HG02938 (cell line): ENCODE results near the gene LCN15.
"Not testable (repeated sequence)": the region's sequence is repeated elsewhere in the genome, so short reads cannot be mapped to it uniquely, and the experiment has no call there.

Experiments
- ATAC-seq: cut with Tn5 transposase; IDR thresholded peaks from one replicate; pipeline ENCODE4 v1.9.1; 2021; ENCODE audit warnings: mild to moderate bottlenecking, moderate library complexity; ENCODE audit not compliant: unreplicated experiment

Gene LCN15

DNA sequence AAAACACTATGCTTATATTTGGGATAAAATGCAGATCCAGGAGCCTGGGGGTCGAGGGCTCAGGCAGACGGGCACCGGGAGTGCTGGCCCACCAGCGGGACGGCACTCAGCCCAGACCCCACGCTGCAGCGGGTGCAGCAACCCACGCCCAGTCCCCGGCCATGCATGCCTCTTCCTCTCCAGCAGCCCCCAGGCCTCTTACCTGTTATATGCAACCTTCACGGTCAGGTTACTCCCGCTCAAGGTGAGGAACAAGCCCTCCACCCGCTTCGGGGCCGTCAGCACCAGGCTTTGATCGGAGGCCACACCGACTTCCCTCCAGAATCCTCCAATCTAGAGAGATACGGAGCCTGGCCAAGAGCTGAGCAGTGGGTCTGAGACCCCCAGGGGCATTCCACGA is 7.5 kb downstream of the LCN15 start:
- ATAC-seq = no peak

DNA sequence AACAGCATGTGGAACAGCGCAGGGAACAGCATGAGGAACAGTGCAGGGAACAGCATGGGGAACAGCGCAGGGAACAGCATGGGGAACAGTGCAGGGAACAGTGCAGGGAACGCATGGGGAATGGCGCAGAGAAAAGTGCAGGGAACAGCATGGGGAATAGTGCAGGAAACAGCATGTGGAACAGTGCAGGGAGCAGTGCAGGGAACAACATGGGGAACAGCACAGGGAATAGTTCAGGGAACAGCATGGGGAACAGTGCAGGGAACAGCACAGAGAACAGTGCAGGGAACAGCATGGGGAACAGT is 8.2 kb downstream of the LCN15 start:
- no peak for ATAC-seq

DNA sequence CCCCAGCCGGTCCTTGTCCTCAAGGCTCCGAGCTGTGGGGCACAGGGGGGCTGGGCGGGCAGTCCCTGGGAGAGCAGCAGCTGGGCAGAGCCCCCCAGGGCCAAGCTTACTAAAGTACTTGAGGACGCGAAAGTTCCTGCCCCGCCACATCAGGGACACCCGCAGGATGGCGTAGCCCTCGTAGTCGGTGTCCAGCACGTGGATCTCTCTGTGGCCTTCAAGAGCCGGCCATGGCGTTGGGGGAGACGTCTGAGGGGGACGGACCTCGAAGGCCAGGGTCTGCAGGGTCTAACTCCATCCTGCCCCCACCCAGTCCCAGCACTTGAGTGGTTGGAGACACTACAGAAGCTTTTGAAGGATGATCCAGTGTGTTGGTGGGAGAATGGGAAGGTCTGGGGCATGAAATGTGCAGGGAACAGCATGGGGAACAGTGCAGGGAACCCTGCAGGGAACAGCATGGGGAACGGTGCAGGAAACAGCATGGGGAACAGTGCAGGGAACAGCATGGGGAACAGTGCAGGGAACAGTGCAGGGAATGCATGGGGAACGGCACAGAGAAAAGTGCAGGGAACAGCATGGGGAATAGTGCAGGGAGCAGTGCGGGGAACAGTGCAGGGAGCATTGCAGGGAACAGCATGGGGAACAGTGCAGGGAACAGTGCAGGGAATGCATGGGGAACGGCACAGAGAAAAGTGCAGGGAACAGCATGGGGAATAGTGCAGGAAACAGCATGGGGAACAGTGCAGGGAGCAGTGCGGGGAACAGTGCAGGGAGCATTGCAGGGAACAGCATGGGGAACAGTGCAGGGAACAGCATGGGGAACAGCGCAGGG is 8.8 kb downstream of the LCN15 start:
- not testable (repeated sequence) for ATAC-seq

DNA sequence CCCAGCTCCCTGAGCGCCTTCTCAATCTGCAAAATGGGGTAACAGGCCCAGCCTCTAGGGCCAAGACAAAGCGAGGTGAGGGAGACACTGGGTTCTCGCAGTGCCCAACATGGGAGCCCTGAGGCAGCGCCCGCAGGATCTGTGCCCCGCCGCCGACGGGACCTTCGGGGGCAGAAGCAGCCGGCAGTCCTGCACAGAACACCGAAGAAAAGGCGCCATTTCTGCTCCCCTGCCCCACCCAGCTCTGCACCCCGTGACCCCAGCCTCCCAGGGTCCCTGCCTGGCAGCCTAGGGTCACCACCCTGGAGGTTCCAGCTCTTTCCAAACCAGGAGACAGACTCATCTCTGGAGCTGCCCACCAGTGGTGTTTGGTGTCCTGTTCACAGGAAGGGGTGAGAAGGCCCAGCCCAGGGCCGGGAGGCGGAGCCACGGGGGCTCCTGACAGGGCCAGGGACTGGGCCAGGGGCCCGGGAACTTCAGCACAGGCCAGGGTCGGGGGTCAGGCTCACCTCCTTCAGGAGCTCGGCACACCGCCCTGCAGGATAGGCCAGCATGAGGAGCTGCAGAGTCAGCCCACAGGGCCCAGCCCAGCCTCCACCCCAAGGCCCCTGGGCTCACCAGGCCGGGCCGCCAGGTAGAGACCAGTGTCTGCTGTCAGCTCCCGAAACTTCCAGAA is 9.6 kb downstream of the LCN15 start:
- no peak for ATAC-seq

DNA sequence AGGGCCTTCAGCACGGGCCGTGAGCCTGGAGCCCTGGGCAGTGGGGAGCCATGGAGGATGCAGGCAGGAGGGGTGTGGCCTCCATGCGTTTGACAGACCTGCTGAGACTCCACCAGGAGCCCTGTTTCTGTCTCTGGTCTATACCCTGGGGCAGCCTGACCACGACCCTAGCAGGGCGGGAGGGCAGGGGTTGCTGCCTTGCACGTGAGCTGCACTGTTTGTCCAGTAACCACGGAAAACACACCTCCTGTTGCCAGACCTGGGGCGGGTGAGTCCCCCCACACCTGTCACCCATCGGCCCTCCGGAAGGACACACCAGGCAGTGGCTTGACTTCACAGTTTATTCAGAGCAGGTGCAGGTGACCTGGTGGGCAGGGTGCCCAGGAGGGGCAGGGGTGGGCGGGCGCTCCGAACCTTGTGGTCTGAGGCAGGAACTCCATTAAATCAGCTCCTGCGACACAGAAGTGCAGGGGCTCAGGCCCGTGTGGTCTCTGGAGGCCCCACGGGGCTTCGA is 10.2 kb downstream of the LCN15 start:
- ATAC-seq = no peak

DNA sequence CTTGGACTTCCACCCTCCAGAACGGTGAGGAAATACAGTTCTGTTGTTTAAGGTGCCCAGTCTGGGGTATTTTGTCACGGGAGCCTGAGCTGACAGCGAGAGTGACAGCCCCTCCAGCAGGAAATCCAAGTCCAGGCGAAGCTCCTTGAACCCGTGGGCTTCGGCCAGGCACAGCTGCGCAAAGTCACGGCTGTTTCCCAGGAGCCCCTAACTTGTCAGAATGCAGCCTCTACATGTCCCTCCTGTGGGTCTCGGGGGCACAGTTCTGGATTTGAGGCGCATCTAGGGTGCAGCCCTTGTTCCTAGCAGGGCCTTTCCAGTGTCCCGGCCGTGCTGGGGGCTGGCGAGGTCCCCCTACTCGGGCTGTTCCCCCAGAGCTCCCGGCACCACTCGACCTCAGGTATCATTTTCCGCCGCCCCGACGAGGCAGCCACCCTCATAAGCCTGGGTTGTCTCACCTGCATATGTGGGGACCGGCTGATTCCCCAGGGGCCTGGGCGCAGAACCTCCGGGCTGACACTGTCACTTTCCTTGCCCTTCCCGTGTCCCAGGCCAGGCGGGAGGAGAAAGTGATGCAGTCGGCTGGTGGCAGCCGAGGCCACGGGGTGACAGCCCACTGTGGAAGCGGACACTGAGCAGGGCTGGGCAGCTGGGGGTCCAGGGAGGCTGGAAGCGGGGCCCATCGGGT is 10.8 kb downstream of the LCN15 start:
- ATAC-seq = no peak

DNA sequence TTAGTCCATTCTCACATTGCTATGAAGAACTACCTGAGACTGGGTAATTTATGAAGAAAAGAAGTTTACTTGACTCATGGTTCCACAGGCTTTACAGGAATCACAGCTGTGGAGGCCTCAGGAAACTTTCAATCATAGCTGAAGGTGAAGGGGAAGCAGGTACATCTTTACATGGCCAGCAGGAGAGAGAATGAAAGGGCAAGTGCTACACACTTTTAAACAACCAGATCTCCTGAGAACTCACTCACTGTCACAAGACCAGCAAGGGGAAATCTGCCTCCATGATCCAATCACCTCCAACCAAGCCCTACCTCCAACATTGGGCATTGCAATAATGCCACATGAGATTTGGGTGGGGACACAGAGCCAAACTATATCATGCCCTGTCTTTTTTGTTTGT is 12.5 kb downstream of the LCN15 start:
- ATAC-seq = no peak

DNA sequence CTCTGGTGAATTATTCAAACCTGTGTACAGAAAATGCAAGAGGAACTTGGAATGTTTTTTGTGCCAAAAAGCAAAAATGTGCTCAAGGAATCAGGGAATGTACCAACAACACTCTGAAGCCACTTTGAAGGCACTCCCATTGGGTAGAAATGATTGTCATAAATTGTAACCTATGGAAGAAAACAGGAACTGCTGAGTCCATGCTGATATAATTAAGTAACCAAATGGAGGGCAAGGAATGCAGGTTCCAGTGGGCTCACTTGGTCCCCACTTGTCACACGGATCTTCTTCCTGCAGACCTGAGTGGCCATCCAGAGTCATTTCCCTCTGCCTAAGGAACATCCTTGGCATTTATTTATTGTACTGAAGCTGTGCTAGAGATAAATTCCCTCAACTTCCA is 13.1 kb downstream of the LCN15 start:
- ATAC-seq = no peak

DNA sequence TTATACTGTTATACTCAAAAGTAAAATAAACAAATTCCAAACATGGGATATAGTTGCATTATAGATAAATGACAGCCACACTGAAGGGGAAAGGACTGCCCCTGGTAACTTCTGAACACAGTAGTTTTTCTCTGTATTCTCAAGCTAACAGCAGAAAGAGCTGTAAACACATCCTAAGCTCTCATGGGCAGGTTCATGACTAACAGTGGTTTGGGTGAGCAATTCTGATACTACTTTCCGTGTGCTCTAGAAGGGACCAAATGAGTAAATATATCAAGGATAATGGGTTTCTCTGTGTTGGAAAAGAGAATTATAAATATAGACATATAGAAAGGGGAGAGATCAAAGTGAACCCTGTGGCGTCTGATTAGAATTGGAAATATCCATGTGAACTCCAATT is 13.8 kb downstream of the LCN15 start:
- no peak for ATAC-seq

DNA sequence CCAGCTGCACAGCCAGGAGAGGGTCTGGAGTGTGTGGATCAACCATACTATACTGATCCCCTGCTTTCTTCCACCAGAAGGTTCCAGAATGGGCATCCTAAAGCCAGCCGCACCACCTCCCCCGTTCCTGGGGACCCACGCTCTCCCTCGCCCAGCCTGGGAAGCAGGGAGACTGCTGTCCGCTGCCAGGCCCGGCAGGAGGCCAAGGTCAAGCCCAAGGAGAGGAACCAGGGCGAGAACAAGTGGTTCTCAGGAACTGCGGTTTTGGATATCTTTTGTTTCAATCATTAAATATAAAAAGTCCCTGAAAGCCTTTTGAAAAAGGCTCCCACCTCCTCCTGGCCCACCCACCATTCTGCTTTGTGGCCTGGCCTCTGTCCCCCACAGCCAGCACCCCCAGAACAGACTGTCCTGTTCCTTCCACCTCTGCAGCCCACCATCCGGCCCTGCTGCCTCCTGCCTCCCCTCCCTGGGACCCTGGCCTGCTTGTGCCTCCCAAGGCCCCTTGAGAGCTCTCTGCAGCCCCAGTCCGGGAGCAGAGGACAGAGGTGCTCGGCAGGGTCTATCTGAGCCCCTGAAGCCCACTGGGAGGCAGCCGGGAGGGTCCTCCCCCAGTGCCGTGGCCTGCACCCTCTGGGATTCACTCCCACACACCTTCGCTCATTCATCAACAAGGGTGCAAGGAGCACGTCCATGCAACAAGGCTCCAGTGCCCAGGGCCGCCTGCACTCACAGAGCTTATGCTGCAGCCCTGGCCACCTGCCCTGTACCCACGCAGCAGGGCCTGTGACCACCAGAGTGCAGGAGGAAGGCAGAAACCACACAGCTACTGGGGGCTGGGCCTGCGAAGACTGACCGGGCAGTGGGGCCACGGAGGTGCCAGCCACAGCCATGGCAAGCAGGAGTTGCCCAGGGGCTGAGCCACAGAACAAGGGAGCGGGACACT is 15.4 kb downstream of the LCN15 start:
- no peak for ATAC-seq

DNA sequence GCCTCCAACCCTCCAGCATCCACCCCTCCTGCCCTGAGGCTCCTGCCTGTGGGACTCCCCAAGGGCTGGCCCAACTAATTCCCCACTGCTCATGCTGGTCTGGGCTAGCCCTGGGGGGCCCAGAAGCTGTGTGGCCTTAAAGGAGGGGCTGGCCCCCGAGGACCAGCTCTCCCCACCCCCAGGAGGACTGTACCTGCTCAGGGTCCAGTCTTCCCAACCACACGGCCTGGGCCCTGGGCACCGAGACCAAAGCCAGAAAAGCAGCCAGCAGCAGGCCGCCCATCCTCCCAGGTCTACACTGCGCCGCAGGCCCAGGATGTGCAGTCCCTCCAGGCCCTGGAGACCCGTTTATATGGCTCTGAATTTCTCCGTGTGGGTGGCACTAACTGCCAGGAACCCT is 16.1 kb downstream of the LCN15 start, which contains the start of gene LCN6:
Gene LCN6 (minus strand): TSS at position 325 of the 400 bp plus-strand sequence. CDS start 42 bp downstream, at position 283.
- ATAC-seq = no peak

DNA sequence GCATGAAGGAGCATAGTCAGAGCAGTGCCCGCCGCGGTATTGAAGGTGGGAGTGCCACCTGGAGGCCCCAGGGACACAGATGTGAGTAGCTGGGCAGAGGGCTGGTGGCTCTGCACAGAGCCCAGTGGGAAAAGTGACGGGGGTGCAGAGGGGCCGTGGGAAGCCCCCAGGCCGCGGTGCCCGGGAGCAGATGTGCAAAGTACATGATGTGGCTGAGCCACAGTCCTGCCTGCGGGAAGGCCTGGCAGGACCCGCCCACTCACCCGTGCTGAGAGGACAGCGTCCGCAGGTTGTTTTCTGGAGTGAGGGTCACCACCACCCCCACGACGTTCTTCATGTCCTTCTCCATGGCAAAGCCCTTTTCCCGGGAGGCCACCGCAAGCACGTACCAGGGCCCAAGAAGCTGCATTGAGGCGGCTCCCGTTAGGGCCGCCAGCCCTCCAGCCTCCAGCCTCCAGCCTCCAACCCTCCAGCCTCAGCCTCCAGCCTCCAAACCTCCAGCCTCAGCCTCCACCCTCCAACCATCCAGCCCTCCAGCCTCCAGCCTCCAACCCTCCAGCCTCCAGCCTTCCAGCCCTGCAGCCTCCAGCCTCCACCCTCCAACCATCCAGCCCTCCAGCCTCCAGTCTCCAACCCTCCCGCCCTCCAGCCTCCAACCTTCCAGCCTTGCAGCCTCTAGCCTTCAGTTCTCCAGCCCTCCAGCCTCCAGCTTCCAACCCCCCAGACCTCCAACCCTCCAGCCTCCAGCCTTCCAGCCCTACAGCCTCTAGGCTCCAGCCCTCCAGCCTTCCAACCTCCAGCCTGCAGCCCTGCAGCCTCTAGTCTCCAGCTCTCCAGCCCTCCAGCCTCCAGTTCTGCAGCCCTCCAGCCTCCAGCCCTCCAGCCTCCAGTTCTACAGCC is 16.9 kb downstream of the LCN15 start:
- ATAC-seq = no peak

DNA sequence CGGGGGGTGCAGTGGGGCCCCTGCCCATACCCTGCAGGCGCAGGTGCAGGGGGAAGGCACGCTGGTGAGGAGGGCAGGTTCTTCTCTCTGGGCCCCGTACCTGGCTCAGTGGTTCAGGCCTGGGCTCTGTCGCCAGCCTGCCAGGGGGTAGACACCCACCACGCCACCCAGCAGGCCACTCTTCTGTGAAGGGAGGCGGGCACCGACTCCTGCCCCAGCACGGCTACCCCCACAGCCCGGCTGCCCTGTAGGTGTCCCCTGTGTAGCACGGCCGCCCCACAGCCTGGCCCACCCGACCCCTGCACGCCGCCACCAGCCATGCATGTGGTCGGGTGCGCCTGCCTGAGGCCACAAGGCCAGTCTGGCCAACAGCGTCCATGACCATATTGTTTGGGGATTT is 17.7 kb downstream of the LCN15 start:
- no peak for ATAC-seq

DNA sequence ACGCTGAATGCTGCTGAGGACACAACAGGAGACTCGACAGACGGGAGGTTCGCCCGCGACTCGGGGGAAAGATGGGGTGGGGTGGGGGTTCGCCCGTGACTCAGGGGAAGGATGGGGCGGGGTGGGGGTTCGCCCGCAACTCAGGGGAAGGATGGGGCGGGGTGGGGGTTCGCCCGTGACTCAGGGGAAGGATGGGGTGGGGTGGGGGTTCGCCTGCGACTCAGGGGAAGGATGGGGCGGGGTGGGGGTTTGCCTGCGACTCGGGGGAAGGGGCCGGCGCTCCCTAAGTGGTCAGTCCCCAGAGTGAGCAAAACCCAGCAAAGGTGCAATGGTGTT is 18.2 kb downstream of the LCN15 start:
- no peak for ATAC-seq

DNA sequence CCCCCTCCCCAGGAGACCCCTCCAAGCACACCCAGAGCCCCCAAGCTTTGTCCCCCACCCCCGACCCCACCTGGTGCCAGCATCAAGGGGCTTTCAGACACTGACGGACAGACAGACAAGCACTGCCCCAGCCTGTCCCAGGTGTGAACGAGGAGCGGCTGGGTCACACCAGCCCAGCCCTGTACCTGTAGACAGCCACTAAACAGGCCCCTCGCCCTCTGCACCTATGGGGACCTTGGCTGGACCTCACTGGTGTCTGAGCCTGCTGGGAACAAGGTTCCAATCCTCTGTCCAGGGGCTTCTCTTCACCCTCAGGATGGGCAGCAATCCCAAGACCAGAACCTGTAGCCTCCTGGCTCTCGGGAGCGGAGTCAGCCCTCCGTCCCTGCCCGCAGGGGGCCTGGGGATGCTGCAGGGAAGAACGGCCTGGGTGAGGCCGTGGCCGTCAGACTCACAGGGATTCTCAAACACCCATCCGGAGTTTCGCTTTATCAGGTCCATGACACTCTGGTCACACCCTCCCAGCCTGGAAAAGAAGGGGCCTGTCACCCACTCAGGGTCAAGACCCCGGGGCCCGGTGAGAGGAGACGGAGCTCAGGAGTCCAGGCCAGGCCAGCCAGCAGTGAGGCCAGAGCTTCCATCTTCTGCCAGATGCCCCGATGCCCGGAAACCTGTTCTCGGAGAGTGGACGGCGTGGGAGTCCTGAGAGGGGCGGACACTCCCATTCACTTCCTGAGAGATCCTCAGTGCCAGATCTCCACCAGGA is 18.7 kb downstream of the LCN15 start:
- no peak for ATAC-seq

DNA sequence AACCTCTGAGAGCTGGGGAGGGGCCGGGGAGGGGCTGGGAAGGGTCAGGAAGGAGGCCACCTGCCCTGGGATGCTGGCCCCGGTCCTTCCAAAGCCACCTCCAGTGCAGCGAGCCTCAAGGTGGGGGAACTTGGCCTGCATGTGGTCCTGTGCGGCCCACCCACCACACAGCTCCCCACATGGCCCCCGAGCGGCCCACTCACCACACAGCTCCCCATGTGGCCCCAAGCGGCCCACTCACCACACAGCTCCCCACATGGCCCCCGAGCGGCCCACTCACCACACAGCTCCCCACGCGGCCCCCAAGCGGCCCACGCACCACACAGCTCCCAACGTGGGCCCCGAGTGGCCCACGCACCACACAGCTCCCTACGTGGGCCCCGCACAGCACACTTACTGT is 19.5 kb downstream of the LCN15 start:
- ATAC-seq = no peak

DNA sequence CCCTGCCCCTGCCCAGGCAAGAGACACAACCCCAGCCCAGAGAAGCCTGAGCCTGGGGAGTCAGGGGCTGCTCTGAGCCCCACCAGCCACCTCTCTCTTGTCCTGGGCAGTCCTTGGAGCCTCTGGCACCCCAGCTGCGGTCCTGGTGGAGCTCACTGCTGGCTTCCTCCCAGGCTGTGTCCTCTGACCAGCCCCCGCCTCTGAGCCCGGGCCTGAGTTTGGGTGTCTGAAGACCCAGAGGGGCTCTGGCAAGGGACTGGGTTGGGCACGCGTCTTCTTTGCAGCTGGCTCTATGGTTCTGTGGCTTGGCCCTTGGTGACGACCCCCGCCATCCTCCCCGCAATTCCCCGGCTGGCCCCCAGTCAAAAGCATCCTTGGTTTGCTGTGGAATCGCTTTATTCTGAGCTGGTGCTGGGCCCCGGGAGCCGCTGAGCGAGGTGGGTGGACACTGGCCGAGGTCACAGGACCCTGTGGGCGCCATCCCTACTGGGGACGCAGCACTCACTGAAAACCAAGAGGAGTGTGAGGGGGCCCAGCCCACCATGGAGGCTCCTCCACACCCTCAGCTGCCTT is 20.6 kb downstream of the LCN15 start:
- ATAC-seq = no peak

DNA sequence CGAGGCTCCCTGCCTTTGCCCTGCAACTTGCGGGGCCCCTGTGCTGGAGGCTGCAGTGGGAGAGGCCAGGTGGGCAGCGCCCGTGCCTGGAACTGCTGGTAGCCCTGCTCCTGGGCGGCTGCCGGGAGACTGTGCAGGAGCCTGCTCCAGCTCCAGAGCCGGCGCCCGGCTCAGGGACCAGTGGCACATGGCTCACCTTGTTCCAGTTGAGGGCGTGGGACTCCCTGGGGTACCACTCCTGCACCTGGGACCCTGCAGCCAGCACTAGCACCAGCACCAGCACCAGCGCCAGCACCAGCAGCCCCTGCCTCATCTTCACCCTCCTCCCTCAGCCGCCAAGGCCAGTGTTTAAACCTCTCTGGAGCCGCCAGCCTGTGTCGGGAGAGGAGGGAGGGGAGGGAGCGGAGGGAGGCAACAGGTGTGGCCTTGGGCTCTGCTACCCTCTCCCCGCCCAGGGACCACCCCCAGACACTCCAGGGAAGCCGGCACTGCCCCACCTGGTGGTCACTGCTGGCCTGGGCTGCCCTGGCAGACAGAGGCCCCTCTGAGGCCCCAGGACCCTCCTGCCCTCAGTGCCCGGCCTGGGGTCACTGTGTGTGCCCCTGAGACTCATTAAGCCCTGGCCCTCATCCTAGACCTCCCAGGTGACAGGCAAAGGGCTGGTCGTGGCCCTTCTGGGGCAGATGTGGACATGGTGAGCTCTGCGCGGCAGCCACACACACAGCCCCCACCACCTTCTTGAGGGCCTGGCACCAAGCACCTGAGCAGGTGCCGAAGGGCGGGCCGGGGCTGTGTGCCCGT is 21.5 kb downstream of the LCN15 start, which contains the start of gene LCN10:
Gene LCN10 (minus strand): TSS at position 350 of the 801 bp plus-strand sequence. CDS start 37 bp downstream, at position 313.
- no peak for ATAC-seq
